ENCODE results near the gene ARIH2.

ARIH2 gene

DNA sequence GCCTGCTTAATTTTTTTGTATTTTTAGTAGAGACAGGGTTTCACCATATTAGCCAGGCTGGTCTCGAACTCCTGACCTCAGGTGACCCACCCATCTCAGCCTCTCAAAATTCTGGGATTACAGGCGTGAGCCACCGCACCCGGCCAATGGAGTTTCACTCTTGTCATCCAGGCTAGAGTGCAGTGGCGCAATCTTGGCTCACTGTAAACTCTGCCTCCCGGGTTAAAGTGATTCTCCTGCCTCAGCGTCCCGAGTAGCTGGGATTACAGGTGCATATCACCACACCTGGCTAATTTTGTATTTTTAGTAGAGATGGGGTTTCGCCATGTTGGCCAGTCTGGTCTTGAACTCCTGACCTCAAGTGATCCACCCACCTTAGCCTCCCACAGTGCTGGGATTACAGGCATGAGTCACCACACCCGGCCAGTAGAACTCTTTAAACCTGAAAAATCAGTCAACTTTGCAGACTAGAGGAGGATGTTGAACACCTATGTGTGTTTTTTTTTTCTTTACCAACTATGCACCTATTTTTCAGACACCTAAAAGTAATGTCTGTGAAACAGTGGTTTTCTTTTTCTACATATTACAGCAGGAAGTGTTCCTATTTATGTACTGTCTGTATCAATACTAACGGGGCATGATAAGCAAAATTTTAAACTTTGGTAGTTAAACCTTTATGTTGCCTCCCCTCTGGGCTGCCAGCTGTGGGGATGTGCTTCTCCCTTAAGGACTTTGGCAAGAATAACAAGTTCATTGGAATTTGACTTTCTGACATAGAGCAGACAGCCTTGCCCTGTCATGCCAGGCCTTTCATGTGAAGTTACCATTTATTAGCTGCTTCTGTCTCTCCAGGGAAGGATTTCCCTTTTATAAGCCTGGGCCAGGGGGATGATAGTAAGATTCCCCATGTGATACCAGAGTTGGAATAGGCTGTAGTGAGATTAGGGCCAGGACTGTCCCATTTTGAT is 8.1 kb downstream of the ARIH2 start:
- TF ChIP-seq, protein P1, sequence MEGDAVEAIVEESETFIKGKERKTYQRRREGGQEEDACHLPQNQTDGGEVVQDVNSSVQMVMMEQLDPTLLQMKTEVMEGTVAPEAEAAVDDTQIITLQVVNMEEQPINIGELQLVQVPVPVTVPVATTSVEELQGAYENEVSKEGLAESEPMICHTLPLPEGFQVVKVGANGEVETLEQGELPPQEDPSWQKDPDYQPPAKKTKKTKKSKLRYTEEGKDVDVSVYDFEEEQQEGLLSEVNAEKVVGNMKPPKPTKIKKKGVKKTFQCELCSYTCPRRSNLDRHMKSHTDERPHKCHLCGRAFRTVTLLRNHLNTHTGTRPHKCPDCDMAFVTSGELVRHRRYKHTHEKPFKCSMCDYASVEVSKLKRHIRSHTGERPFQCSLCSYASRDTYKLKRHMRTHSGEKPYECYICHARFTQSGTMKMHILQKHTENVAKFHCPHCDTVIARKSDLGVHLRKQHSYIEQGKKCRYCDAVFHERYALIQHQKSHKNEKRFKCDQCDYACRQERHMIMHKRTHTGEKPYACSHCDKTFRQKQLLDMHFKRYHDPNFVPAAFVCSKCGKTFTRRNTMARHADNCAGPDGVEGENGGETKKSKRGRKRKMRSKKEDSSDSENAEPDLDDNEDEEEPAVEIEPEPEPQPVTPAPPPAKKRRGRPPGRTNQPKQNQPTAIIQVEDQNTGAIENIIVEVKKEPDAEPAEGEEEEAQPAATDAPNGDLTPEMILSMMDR (IDR thresholded peaks at IDR 0.05; ENCODE audit: low read length): no peak
- no peak for TF ChIP-seq EZH2 (optimal IDR thresholded peaks at IDR 0.05; ENCODE audit: low read depth, low read length)
- no peak for TF ChIP-seq EZH2phosphoT487 (IDR thresholded peaks at IDR 0.05; ENCODE audit: low read length)
- DNase-seq: no peak
- Histone ChIP-seq H3K4me2 (ENCODE audit: low read depth, low read length) (no peak overlapping the region), H3K4me3 (ENCODE audit: low read length) (no peak overlapping the region), H4K20me1 (ENCODE audit: insufficient read depth, low read length) (peaks cover 17% of the 10 kb centered on the region), H2AFZ (ENCODE audit: low read length) (no peak overlapping the region), H3K36me3 (replicated peaks; ENCODE audit: insufficient read depth, low read length) (peaks cover 22% of the 10 kb centered on the region; the same call in 1 of the 2 replicates), H3K4me1 (ENCODE audit: low read length) (peaks cover 17% of the 10 kb centered on the region; the same call in 1 of the 2 replicates), H3K27ac (ENCODE audit: low read length) (no peak overlapping the region), H3F3A (ENCODE audit: insufficient read depth, low read length) (peaks cover 4% of the 10 kb centered on the region; the same call in 1 of the 2 replicates), H3K9ac (ENCODE audit: low read length) (no peak overlapping the region), H3K9me3 (replicated peaks; ENCODE audit: insufficient read depth, low read length) (no peaks in the 10 kb centered on the region), H3K9me2 (replicated peaks; ENCODE audit: insufficient read depth, low read length) (no peaks in the 10 kb centered on the region), H3K79me2 (ENCODE audit: low read length) (peaks cover 100% of the 10 kb centered on the region), H3K27me3 (replicated peaks; ENCODE audit: insufficient read depth, low read length) (no peaks in the 10 kb centered on the region)

DNA sequence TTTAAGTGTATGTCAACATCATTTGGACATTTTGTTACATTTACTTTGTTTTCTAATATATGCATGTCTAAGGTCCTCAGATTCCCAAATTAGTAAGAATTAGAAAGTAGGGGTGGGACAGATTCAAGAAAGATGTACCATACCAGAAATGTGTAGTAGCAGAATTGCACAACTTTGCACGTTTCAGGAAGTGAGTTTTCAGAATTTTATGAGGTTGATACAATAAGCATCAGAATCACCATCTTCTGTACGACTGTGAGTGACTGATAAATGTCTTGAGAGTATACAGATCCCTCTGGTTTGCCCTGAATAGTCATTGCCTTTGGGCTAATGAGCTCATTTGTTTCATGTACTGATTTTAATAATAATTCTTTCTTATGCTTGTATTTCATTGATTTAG is 9.3 kb downstream of the ARIH2 start:
- Histone ChIP-seq H4K20me1 (ENCODE audit: insufficient read depth, low read length) (peaks cover 28% of the 10 kb centered on the region), H2AFZ (ENCODE audit: low read length) (no peak overlapping the region), H3F3A (ENCODE audit: insufficient read depth, low read length) (no peaks in the 10 kb centered on the region)

DNA sequence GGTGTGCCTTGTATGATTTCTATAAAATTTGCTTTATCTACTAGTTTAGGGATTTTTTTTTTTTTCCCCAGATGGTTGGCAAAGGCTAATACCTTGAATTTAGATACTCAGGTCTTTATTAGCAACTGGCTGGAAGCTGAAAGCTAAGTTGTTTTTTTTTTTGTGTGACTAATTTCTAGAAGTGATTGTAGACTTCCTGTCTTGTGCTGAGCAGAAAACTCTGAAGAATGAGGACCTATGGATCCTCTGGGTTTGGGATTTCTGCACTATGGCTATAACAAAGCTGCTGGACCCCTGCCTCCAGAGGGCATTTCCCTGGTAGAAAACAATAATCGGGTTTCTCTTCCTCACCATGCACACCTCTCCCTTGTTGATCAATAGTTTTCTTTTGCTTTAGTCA is 10.0 kb downstream of the ARIH2 start:
- Histone ChIP-seq H3K9me3 (replicated peaks; ENCODE audit: insufficient read depth, low read length) (no peaks in the 10 kb centered on the region), H4K20me1 (ENCODE audit: insufficient read depth, low read length) (peaks cover 28% of the 10 kb centered on the region), H3K9ac (ENCODE audit: low read length) (no peak overlapping the region), H3K9me2 (replicated peaks; ENCODE audit: insufficient read depth, low read length) (no peaks in the 10 kb centered on the region), H3K36me3 (replicated peaks; ENCODE audit: insufficient read depth, low read length) (peaks cover 22% of the 10 kb centered on the region; the same call in 1 of the 2 replicates), H3F3A (ENCODE audit: insufficient read depth, low read length) (no peaks in the 10 kb centered on the region), H3K79me2 (ENCODE audit: low read length) (peaks cover 100% of the 10 kb centered on the region), H3K27me3 (replicated peaks; ENCODE audit: insufficient read depth, low read length) (no peaks in the 10 kb centered on the region), H3K4me3 (ENCODE audit: low read length) (no peak overlapping the region), H3K4me1 (ENCODE audit: low read length) (peaks cover 17% of the 10 kb centered on the region; the same call in 1 of the 2 replicates), H3K27ac (ENCODE audit: low read length) (no peak overlapping the region), H3K4me2 (ENCODE audit: low read depth, low read length) (no peak overlapping the region), H2AFZ (ENCODE audit: low read length) (no peak overlapping the region)
- no peak for DNase-seq
- TF ChIP-seq EZH2 (optimal IDR thresholded peaks at IDR 0.05; ENCODE audit: low read depth, low read length) (no peak), EZH2phosphoT487 (IDR thresholded peaks at IDR 0.05; ENCODE audit: low read length) (no peak)
- TF ChIP-seq, protein P1 (IDR thresholded peaks at IDR 0.05; ENCODE audit: low read length): no peak

More for the DNA sequence above, 9.3 kb downstream of the ARIH2 start:
- H3K9ac ChIP-seq (ENCODE audit: low read length): no peak overlapping the region
- DNase-seq: no peak
- no peak overlapping the region for H3K4me3 ChIP-seq (ENCODE audit: low read length)
- no peaks in the 10 kb centered on the region for H3K9me2 ChIP-seq (replicated peaks; ENCODE audit: insufficient read depth, low read length)
- no peak overlapping the region for H3K27ac ChIP-seq (ENCODE audit: low read length)
- no peaks in the 10 kb centered on the region for H3K27me3 ChIP-seq (replicated peaks; ENCODE audit: insufficient read depth, low read length)
- peaks cover 22% of the 10 kb centered on the region; the same call in 1 of the 2 replicates for H3K36me3 ChIP-seq (replicated peaks; ENCODE audit: insufficient read depth, low read length)
- H3K4me2 ChIP-seq (ENCODE audit: low read depth, low read length): no peak overlapping the region
- no peak for TF ChIP-seq EZH2phosphoT487 (IDR thresholded peaks at IDR 0.05; ENCODE audit: low read length)
- no peak for TF ChIP-seq EZH2 (optimal IDR thresholded peaks at IDR 0.05; ENCODE audit: low read depth, low read length)
- TF ChIP-seq, protein P1 (IDR thresholded peaks at IDR 0.05; ENCODE audit: low read length): no peak
- no peaks in the 10 kb centered on the region for H3K9me3 ChIP-seq (replicated peaks; ENCODE audit: insufficient read depth, low read length)
- peaks cover 17% of the 10 kb centered on the region; the same call in 1 of the 2 replicates for H3K4me1 ChIP-seq (ENCODE audit: low read length)
- H3K79me2 ChIP-seq (ENCODE audit: low read length): peaks cover 100% of the 10 kb centered on the region
